Subcutaneous abdominal adipose tissue (tissue), 5 donors: ENCODE results near the gene INPP5A.
"Not testable (repeated sequence)": the region's sequence is repeated elsewhere in the genome, so short reads cannot be mapped to it uniquely, and the experiment has no call there.

ENCODE experiments used
- H3K27ac ChIP-seq: one replicate; pipeline ENCODE4 v1.7.0; 2013; ENCODE audit warnings: low read depth, mild to moderate bottlenecking, inconsistent platforms, low read length, moderate library complexity
- H3K27me3 ChIP-seq, 5 donors: one replicate each; pipeline ENCODE4 v1.7.0; 2013; ENCODE audit warnings: low read length in 5 of 5, inconsistent platforms in 1 of 5; ENCODE audit not compliant: control insufficient read depth in 5 of 5, insufficient read depth in 4 of 5
- H3K36me3 ChIP-seq, 5 donors: one replicate each; pipeline ENCODE4 v1.7.0; 2013; ENCODE audit warnings: low read length in 5 of 5; ENCODE audit not compliant: control insufficient read depth in 5 of 5, insufficient read depth in 5 of 5
- H3K4me1 ChIP-seq, 5 donors: one replicate each; pipeline ENCODE4 v1.7.0; 2013; ENCODE audit warnings: low read length in 5 of 5, mild to moderate bottlenecking in 3 of 5, moderate library complexity in 1 of 5; ENCODE audit not compliant: control insufficient read depth in 5 of 5, insufficient read depth in 5 of 5
- H3K4me3 ChIP-seq, 5 donors: one replicate each; pipeline ENCODE4 v1.7.0; 2013; ENCODE audit warnings: low read length in 5 of 5, low read depth in 1 of 5
- H3K9ac ChIP-seq, 5 donors: one replicate each; pipeline ENCODE4 v1.7.0; 2013; ENCODE audit warnings: low read length in 5 of 5, mild to moderate bottlenecking in 4 of 5, moderate library complexity in 3 of 5
- H3K9me3 ChIP-seq, 5 donors: one replicate each; pipeline ENCODE4 v1.7.0; 2013; ENCODE audit warnings: low read length in 5 of 5; ENCODE audit not compliant: control insufficient read depth in 5 of 5
- donor health status: healthy.
- donor health status: healthy.
- donor health status: healthy.
- donor health status: healthy.
- donor health status: healthy.

The INPP5A gene

GRCh38 chr10:132677096-132677472 is 139.5 kb downstream of the INPP5A start:
- H3K27me3 ChIP-seq: no peaks in the 10 kb centered on the region
- H3K36me3 ChIP-seq: peaks cover 0 to 4% (median 0%) of the 10 kb centered on the region in 5 donors
- no peak overlapping the region for H3K9ac ChIP-seq
- H3K9me3 ChIP-seq: no peaks in the 10 kb centered on the region
- H3K4me3 ChIP-seq: no peak overlapping the region
- H3K27ac ChIP-seq: no peak overlapping the region
- peaks cover 0 to 1% (median 0%) of the 10 kb centered on the region in 5 donors for H3K4me1 ChIP-seq

- peaks cover 0 to 9% (median 0%) of the 10 kb centered on the region in 5 donors for H3K36me3 ChIP-seq
- H3K27me3 ChIP-seq: no peaks in the 10 kb centered on the region
- no peak overlapping the region for H3K27ac ChIP-seq
- peaks cover 0 to 1% (median 0%) of the 10 kb centered on the region in 5 donors for H3K4me1 ChIP-seq
- no peak overlapping the region for H3K4me3 ChIP-seq
- no peak overlapping the region for H3K9ac ChIP-seq
- no peaks in the 10 kb centered on the region for H3K9me3 ChIP-seq
Observed at GRCh38 chr10:132677473-132678227, 140.1 kb downstream of the INPP5A start.

GRCh38 chr10:132678436-132679216 is 141.0 kb downstream of the INPP5A start:
- no peak overlapping the region for H3K9ac ChIP-seq
- no peaks in the 10 kb centered on the region for H3K9me3 ChIP-seq
- H3K36me3 ChIP-seq: peaks cover 0 to 10% (median 0%) of the 10 kb centered on the region in 5 donors
- H3K4me1 ChIP-seq: peaks cover 0 to 1% (median 0%) of the 10 kb centered on the region in 5 donors
- no peak overlapping the region for H3K27ac ChIP-seq
- H3K27me3 ChIP-seq: no peaks in the 10 kb centered on the region
- no peak overlapping the region for H3K4me3 ChIP-seq

GRCh38 chr10:132679217-132679595 is 141.6 kb downstream of the INPP5A start:
- H3K4me1 ChIP-seq: peaks cover 0 to 1% (median 0%) of the 10 kb centered on the region in 5 donors
- no peak overlapping the region for H3K4me3 ChIP-seq
- no peaks in the 10 kb centered on the region for H3K9me3 ChIP-seq
- no peaks in the 10 kb centered on the region for H3K27me3 ChIP-seq
- no peak overlapping the region for H3K9ac ChIP-seq
- peaks cover 0 to 10% (median 0%) of the 10 kb centered on the region in 5 donors for H3K36me3 ChIP-seq
- H3K27ac ChIP-seq: no peak overlapping the region

GRCh38 chr10:132679640-132680039 is 142.1 kb downstream of the INPP5A start:
- no peaks in the 10 kb centered on the region for H3K9me3 ChIP-seq
- no peak overlapping the region for H3K9ac ChIP-seq
- H3K36me3 ChIP-seq: peaks cover 0 to 10% (median 0%) of the 10 kb centered on the region in 5 donors
- H3K4me1 ChIP-seq: peaks cover 0 to 1% (median 0%) of the 10 kb centered on the region in 5 donors
- H3K27ac ChIP-seq: no peak overlapping the region
- no peak overlapping the region for H3K4me3 ChIP-seq
- H3K27me3 ChIP-seq: no peaks in the 10 kb centered on the region

- H3K27ac ChIP-seq, H3K9me3 ChIP-seq, H3K27me3 ChIP-seq, H3K9ac ChIP-seq, H3K36me3 ChIP-seq, H3K4me3 ChIP-seq, H3K4me1 ChIP-seq: not testable (repeated sequence)
Observed at GRCh38 chr10:132680741-132681140, 143.2 kb downstream of the INPP5A start.

GRCh38 chr10:132681858-132682755 is 144.5 kb downstream of the INPP5A start:
- no peaks in the 10 kb centered on the region for H3K27me3 ChIP-seq
- peaks cover 0 to 10% (median 0%) of the 10 kb centered on the region in 5 donors for H3K36me3 ChIP-seq
- no peaks in the 10 kb centered on the region for H3K9me3 ChIP-seq

GRCh38 chr10:132684164-132684891 is 146.7 kb downstream of the INPP5A start:
- Histone ChIP-seq H3K9me3 (no peaks in the 10 kb centered on the region), H3K27ac (no peak overlapping the region), H3K4me3 (no peak overlapping the region), H3K36me3 (peaks cover 0 to 21% (median 0%) of the 10 kb centered on the region in 5 donors), H3K9ac (no peak overlapping the region), H3K27me3 (no peaks in the 10 kb centered on the region), H3K4me1 (peaks cover 0 to 5% (median 0%) of the 10 kb centered on the region in 5 donors)

More at GRCh38 chr10:132681858-132682755, 144.5 kb downstream of the INPP5A start:
- Histone ChIP-seq H3K4me3 (no peak overlapping the region), H3K4me1 (peaks cover 0 to 5% (median 0%) of the 10 kb centered on the region in 5 donors), H3K27ac (no peak overlapping the region), H3K9ac (no peak overlapping the region)
